HG03045 (cell line): ENCODE data around the gene CTNNA3.

Experiments
- ATAC-seq: cut with Tn5 transposase; IDR thresholded peaks from one replicate; pipeline ENCODE4 v1.9.1; 2021; ENCODE audit warnings: mild to moderate bottlenecking, moderate library complexity; ENCODE audit not compliant: unreplicated experiment

The CTNNA3 gene

DNA sequence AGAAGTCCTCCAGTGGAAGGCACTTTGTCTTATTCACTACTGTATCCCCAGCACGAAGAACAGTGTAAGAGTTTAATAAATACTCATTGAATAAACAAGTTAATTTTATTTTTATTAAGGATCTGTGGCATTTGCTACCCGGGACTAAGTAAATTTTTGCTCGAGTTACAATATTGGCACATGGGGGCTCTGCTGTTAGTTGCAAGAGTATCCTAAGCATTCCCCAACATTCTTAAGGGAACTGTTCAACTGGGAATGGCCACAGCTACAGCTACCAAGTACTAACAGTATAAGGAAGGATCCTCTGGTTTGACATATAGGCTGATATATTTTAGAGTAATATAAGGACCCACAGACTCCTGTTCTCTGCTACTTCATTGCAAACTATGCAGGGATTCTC lies 778.9 kb downstream of the CTNNA3 start:
- ATAC-seq, result no peak

DNA sequence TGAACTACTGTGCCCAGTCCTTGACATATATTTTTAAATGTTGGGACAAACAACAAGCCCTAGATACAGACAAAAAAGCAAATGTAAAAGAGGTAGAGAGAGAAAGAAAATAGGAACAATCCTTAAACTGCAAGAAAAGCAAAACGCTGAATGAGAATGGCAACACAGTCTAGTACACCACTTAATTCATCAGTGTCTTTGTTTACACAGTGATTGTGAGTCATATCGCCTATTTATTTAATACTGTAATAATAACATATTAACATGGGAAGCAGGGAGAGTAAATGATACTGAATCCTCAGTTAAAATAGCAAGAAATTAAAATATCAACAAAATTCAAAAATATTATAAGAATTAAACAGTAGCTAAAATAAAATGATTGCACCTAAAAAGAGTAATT lies 780.0 kb downstream of the CTNNA3 start:
- no peak for ATAC-seq

- no peak for ATAC-seq
Observed at GRCh38 chr10:66910671-66911070, 785.3 kb downstream of the CTNNA3 start.

- no peak for ATAC-seq
Observed at GRCh38 chr10:66892871-66893270, 803.1 kb downstream of the CTNNA3 start.

GRCh38 chr10:66888237-66888636 lies 807.8 kb downstream of the CTNNA3 start:
- ATAC-seq, result no peak

GRCh38 chr10:66886848-66887247 lies 809.1 kb downstream of the CTNNA3 start:
- no peak for ATAC-seq

- no peak for ATAC-seq
Observed at GRCh38 chr10:66882271-66882670, 813.7 kb downstream of the CTNNA3 start.

- no peak for ATAC-seq
Observed at GRCh38 chr10:66881814-66882213, 814.2 kb downstream of the CTNNA3 start.

- no peak for ATAC-seq
Observed at GRCh38 chr10:66880826-66881225, 815.2 kb downstream of the CTNNA3 start.

GRCh38 chr10:66880292-66880691 lies 815.7 kb downstream of the CTNNA3 start:
- ATAC-seq, result no peak

DNA sequence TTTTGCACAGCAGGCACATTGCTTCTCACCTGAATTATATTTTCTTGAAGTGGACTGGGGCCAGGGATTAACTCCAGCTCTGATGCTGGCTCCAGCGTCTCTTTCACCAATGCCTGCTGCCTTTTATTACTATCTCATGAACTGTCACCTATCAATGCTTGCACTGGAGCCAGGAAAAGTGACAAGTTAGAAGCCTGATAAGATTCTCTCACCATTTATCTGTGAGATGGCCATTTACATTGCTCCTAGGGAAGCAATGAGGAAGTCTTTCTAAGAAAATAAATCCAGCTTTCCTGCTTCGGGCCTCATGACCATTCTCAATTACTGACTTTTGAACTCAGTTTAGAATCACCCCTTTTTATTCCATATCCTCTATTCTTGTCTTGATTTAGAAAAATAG lies 818.6 kb downstream of the CTNNA3 start:
- ATAC-seq, result no peak

GRCh38 chr10:66869635-66870034 lies 826.4 kb downstream of the CTNNA3 start:
- ATAC-seq, result no peak

DNA sequence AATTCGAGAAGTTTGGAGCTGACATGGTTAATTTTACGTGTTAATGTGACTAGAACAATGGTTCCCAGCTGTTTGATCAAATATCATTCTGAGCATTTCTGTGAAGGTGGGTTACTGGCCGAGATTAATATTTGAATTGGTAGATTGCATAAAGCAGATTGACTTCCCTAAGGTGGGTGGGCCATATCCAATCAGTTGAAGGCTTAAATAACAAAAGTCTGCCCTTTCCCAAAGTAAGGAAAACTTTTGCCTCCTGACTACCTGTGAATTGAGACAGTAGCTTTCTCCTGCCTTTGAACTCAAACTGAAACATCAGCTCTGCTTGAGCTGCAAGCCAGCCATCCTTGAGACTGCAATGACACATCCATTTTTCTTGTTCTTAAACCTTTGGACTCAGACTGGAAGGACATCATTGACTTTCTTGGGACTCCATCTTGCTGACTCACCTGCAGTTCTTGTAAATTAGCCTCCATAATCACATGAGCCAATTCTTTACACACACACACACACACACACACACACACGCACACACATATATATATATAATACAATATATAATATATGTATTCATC lies 833.2 kb downstream of the CTNNA3 start:
- no peak for ATAC-seq

GRCh38 chr10:66860376-66860945 lies 835.5 kb downstream of the CTNNA3 start:
- ATAC-seq, result no peak

- ATAC-seq, result no peak
Observed at GRCh38 chr10:66852811-66853210, 843.2 kb downstream of the CTNNA3 start.

DNA sequence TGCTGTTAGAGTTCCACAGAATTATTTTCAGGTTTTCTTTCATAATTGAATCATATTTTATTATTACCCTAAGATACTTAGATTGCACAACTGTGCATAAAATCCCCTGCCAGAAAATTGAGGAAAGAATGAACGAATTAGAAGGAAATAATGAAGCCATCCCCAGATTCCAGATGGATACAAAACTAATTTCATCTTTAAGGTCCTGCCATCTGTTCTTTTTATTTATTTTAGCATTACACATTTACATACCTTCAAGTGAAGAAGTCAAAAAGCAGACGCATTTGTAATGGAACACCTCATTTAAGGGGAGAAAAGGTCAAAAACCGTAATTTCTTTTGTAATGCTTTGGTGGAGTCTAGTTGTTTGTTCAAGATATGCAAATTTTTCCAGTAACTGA lies 847.1 kb downstream of the CTNNA3 start:
- no peak for ATAC-seq

DNA sequence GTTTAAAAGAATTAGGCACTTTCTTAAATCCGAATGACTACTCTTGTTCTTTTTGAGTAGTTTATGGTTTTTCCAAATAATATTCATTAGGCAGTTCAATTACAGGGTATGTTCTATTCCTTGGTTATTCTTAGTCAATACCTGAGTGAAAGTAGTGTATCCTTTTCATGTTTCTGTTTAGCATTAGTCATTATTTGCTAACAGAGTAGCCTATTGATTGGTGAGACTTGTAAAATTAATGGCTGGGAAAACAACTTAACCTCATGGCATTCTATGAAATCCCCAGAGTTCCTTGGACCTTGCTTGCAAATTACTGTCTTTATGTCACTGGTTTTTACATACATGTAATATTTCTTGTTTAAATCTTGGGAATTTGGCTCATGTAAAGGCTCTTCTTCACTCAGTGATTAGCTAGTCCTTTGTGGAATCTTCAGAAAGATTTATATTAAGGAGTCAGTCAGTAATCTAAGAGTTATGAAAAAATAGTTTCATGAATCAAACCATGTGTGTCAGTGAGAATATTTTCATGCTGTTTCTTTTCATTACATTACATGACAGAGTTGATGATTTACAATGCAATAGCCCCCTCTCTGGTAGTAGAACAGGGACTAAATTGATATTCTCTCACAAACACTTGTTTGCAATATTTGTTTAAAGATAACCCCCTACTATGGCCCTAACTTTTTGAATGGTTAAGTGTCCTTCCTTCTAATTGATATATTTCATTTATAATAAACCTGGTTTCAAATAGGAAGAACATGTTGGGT lies 851.6 kb downstream of the CTNNA3 start:
- no peak for ATAC-seq

DNA sequence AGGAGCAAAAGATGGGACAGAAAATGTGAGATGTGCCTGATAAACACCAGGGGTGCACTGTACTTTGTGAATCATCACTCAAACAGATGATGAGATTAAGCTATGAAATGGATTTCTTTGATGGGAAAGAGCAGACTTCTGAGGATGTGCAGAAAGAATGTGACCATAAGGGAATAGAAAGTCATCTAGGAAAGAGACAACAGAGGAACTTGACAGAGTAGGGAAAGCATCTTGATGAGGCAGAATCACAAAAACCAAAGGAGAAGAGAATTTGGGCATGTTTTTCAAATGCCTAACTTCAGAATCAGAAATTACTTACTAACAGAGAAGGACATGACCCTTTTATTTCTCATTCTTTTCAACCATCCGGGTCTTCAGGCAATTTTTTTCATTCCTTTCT lies 852.6 kb downstream of the CTNNA3 start:
- ATAC-seq, result no peak

DNA sequence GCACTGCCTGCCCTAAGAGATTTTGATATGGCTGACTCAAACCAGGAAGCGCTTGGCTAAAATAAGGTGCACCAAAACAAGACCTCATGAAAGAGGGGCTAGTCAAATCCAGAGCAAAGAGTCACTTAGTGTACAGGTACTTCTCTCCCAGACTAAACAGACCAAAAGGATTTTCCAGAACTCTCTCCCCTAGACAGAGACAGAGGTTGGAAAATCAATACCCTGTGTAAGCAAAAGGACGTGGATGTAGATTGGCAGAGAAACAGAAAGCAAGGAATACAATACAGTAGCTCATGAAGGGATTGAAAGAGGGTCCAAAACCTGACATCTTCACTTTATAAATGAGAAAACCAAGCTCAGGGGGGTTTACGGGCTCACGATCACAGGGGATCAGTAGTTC lies 853.1 kb downstream of the CTNNA3 start:
- no peak for ATAC-seq

DNA sequence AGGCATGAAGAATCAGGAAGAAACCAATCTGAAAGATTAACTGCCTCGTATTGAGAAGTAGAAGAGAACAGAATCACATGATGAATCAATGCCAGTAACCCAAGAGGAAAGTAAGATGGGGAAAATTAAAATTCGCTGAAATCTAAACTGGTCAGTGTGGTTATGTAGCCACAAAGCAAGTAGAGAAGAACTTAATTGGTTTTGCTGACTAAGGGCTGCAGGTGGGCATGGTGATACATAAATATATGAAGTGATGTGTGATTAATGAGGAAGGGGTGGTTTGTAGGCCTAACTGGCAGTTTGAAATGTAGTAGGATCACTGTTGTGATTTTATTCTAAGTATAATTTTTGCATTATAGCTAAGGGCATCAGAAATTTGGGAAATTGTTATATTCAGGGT lies 853.6 kb downstream of the CTNNA3 start:
- no peak for ATAC-seq

DNA sequence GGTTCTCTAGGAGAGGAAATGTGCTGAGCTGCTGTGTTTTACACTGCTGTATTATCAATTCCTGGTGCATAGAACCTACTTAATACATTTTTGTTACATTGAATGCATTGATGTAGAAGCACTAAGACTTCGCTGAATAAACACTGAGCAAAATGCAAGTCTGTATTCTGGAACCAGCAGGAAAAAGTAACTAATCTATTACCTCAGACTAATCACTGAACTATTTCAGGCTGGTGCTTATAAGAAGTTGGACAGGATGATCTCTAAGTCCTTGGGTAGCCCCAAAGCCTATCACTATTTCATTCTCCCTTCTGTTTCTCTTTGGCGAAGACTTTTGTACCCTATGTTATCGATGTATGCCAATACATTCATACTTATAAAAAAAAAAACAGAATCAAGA lies 857.3 kb downstream of the CTNNA3 start:
- no peak for ATAC-seq

GRCh38 chr10:66837990-66838389 lies 858.0 kb downstream of the CTNNA3 start:
- no peak for ATAC-seq
